Osteocyte (in vitro differentiated cells): ENCODE results near the gene CRIP2. TPM values are rescaled to one million over a fixed set of nuclear protein-coding genes. Genes with fewer than 3 reads are reported as not detected.

Experiments used
- DNase-seq: peaks from one replicate; pipeline ENCODE4 v3.0.0; 2021; ENCODE audit warnings: mixed read lengths; ENCODE audit not compliant: unreplicated experiment; ENCODE audit errors: extremely low spot score
- H3K27ac Mint-ChIP-seq: one replicate; pipeline ENCODE4 v1.8.0; 2021; ENCODE audit warnings: mild to moderate bottlenecking, mixed read lengths; ENCODE audit not compliant: unreplicated experiment
- H3K27me3 Mint-ChIP-seq: one replicate; pipeline ENCODE4 v1.8.0; 2021; ENCODE audit warnings: mixed read lengths; ENCODE audit not compliant: unreplicated experiment
- H3K36me3 Mint-ChIP-seq: one replicate; pipeline ENCODE4 v1.8.0; 2021; ENCODE audit warnings: mixed read lengths; ENCODE audit not compliant: unreplicated experiment
- H3K4me1 Mint-ChIP-seq: one replicate; pipeline ENCODE4 v1.8.0; 2021; ENCODE audit warnings: mixed read lengths; ENCODE audit not compliant: unreplicated experiment
- H3K4me3 Mint-ChIP-seq: one replicate; pipeline ENCODE4 v1.8.0; 2021; ENCODE audit warnings: mild to moderate bottlenecking, moderate library complexity, mixed read lengths; ENCODE audit not compliant: unreplicated experiment
- H3K9me3 Mint-ChIP-seq: one replicate; pipeline ENCODE4 v1.8.0; 2021; ENCODE audit warnings: mixed read lengths; ENCODE audit not compliant: unreplicated experiment
- total RNA-seq: library from RNA; stranded (reverse); gene quantifications from 2 replicates; pipeline ENCODE4 v1.2.1, GENCODE V29; 2021
- TF ChIP-seq, protein P1 (sequence below): fragments of 200-600 bp; sonication (generic); IDR thresholded peaks from 2 replicates; pipeline ENCODE4 v1.5.0; 2021; ENCODE audit warnings: antibody characterized with exemption, mild to moderate bottlenecking, moderate library complexity

The CRIP2 gene
- total RNA-seq, 1 donor from 2014 or later, result 191 TPM

DNA sequence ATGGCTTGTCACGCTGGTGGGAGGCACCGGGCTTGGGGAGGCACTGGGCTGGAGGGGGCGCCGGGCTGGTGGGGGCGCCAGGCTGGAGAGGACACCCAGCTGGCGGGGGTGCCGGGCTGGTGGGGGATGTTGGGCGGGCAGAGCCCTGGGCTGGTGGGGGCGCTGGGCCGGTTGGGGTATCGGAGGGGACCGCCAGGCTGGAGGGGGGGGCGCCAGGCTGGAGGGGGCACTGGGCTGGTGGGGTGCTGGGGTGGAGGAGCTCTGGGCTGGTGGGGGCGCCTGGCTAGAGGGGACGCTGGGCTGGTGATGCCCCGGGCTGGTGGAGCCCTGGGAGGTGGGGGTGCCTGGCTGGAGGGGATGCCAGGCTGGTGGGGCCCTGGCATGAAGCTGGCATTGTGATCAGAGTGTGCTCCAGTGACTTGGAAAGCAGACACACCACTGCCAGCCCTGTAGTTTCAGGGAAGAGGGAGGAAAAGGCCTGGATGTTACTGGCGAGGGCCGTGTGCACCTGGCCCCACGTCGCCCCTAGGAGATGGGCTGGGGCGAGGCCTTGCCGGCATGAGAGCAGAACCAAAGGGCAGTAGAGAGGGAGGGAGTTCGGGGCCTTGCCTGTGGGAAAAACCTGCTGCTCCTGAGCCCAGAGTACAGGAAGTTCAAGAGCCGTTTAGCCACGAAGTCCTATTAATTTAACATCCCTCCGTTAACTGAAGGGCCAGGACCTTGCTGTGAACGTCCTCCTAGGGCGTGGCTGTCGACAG is 29.5 kb downstream of the CRIP2 start:
- TF ChIP-seq, protein P1, sequence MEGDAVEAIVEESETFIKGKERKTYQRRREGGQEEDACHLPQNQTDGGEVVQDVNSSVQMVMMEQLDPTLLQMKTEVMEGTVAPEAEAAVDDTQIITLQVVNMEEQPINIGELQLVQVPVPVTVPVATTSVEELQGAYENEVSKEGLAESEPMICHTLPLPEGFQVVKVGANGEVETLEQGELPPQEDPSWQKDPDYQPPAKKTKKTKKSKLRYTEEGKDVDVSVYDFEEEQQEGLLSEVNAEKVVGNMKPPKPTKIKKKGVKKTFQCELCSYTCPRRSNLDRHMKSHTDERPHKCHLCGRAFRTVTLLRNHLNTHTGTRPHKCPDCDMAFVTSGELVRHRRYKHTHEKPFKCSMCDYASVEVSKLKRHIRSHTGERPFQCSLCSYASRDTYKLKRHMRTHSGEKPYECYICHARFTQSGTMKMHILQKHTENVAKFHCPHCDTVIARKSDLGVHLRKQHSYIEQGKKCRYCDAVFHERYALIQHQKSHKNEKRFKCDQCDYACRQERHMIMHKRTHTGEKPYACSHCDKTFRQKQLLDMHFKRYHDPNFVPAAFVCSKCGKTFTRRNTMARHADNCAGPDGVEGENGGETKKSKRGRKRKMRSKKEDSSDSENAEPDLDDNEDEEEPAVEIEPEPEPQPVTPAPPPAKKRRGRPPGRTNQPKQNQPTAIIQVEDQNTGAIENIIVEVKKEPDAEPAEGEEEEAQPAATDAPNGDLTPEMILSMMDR, result no peak
- Mint-ChIP-seq H3K27ac (no peak overlapping the region), H3K9me3 (no peaks in the 10 kb centered on the region), H3K4me1 (no peaks in the 10 kb centered on the region), H3K36me3 (no peaks in the 10 kb centered on the region), H3K4me3 (no peak overlapping the region), H3K27me3 (peaks cover 7% of the 10 kb centered on the region)
- DNase-seq, result peak; percentile 84

DNA sequence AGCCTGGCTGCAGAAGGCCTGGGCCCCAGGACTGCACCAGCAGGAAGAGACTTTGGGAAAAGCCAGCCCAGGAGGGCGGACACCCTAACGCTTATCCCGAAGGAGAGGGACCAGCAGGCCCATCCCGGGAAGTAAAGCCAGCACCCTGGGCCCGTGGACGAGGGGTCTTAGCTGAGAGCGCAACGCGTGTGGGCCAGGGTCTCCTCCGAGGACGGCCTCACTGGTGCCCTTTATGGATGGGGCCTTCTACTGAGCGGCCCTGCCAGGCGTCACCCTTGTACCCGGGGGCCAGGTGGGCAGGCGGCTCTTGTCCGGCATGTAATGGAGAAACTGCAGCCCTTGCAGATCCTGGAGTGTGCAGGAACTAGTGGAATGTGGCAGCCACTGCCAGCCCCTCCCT is 30.5 kb downstream of the CRIP2 start:
- Mint-ChIP-seq H3K27ac (no peak overlapping the region), H3K36me3 (no peaks in the 10 kb centered on the region), H3K4me3 (no peak overlapping the region), H3K4me1 (no peaks in the 10 kb centered on the region), H3K9me3 (no peaks in the 10 kb centered on the region), H3K27me3 (peaks cover 7% of the 10 kb centered on the region)
- TF ChIP-seq, protein P1, result no peak
- DNase-seq, result no peak

DNA sequence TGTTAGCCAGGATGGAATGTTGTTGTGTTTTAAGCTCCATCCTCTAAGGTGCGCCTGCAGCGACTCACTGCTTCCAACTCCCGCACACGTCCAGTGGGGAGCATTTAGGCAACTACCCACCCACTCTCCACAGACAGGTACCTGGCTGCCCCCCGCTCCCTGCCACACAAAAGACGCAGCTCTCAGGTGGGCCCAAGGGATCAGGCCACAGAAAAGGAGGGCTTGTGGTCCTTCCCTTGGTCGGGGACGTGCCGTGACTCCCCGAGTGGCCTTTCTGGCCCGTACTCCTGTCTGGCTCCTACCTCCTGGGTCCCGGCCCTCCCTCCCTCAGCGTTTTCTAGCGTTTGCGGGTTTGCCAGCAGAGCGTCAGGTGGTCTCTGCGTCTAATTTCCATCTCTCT is 32.6 kb downstream of the CRIP2 start:
- Mint-ChIP-seq H3K4me1 (no peaks in the 10 kb centered on the region), H3K36me3 (no peaks in the 10 kb centered on the region), H3K9me3 (no peaks in the 10 kb centered on the region), H3K27ac (no peak overlapping the region), H3K27me3 (peaks cover 17% of the 10 kb centered on the region), H3K4me3 (no peak overlapping the region)
- no peak for DNase-seq
- TF ChIP-seq, protein P1, result no peak

DNA sequence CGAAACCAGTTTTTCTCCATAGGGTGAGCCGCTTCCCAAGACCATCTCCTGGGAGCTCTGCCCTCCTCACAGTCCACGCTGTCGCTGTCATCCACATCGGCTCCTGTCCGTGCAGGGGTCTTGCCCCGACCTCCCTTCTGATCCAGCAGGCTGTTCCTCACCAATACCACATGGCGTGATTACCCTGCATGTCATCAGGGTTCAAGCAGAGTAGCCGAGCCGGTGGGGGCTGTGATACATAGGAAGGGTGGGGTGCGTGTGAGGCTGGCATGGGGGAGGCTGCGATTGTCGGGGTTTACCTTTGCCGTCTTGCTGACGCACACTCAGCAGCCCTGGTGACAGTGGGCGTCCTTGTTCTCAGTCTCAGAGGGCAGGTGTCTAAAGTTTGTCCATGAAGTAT is 33.4 kb downstream of the CRIP2 start:
- H3K36me3 Mint-ChIP-seq, result no peaks in the 10 kb centered on the region
- DNase-seq, result no peak
- H3K4me3 Mint-ChIP-seq, result no peak overlapping the region
- no peaks in the 10 kb centered on the region for H3K4me1 Mint-ChIP-seq
- H3K27ac Mint-ChIP-seq, result no peak overlapping the region
- peaks cover 21% of the 10 kb centered on the region for H3K27me3 Mint-ChIP-seq
- no peaks in the 10 kb centered on the region for H3K9me3 Mint-ChIP-seq
- TF ChIP-seq, protein P1, result no peak

DNA sequence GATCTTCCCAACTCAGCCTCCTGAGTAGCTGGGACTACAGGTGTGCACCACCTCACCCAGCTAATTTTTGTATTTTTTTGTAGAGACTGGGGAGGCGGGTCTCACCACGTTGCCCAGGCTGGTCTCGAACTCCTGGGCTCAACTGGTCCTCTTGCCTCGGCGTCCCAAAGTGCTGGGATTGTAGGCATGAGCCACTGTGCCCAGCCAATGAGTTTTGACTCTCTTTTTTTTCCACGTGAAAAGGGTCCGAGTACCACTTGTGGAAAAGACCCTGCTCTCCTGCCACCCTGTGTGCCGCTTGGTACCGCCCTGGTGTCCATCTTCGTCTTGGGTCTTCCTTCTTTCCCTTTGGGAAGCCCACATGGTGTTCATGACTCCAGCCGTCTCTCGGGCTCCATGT is 34.0 kb downstream of the CRIP2 start:
- DNase-seq, result no peak
- no peaks in the 10 kb centered on the region for H3K36me3 Mint-ChIP-seq
- no peaks in the 10 kb centered on the region for H3K9me3 Mint-ChIP-seq
- H3K4me3 Mint-ChIP-seq, result no peak overlapping the region
- no peak overlapping the region for H3K27ac Mint-ChIP-seq
- H3K4me1 Mint-ChIP-seq, result no peaks in the 10 kb centered on the region
- TF ChIP-seq, protein P1, result no peak
- peaks cover 25% of the 10 kb centered on the region for H3K27me3 Mint-ChIP-seq
